Immature natural killer cell (primary cell): ENCODE results near the gene CXCR3. TPM values are rescaled to one million over a fixed set of nuclear protein-coding genes. Genes with fewer than 3 reads are reported as not detected.
A peak's percentile ranks its signal among the peaks of the same experiment; 100 is the strongest.
"Not testable (repeated sequence)": the region's sequence is repeated elsewhere in the genome, so short reads cannot be mapped to it uniquely, and the experiment has no call there.

Source experiments
- DNase-seq, 3 donors: peaks; one replicate each; pipeline ENCODE4 v3.0.0; 2022; ENCODE audit warnings: mixed read lengths in 1 of 3
- H3K27ac Mint-ChIP-seq, 6 donors: one replicate each; pipeline ENCODE4 v1.8.0; 2020; ENCODE audit warnings: mixed read lengths in 6 of 6, mild to moderate bottlenecking in 5 of 6, inconsistent platforms in 4 of 6, moderate library complexity in 3 of 6
- H3K27me3 Mint-ChIP-seq, 3 donors: one replicate each; pipeline ENCODE4 v1.8.0; 2020 to 2021; ENCODE audit warnings: low read depth in 3 of 3, mild to moderate bottlenecking in 3 of 3, mixed read lengths in 3 of 3, moderate library complexity in 3 of 3, inconsistent platforms in 1 of 3
- H3K36me3 Mint-ChIP-seq, 3 donors: one replicate each; pipeline ENCODE4 v1.8.0; 2020; ENCODE audit warnings: mixed read lengths in 3 of 3, inconsistent platforms in 2 of 3, mild to moderate bottlenecking in 2 of 3
- H3K4me1 Mint-ChIP-seq, 2 donors: one replicate each; pipeline ENCODE4 v1.8.0; 2020; ENCODE audit warnings: inconsistent platforms in 2 of 2, mild to moderate bottlenecking in 2 of 2, mixed read lengths in 2 of 2, moderate library complexity in 1 of 2
- H3K4me3 Mint-ChIP-seq, 5 donors: one replicate each; pipeline ENCODE4 v1.8.0; 2020; ENCODE audit warnings: mild to moderate bottlenecking in 5 of 5, mixed read lengths in 5 of 5, inconsistent platforms in 3 of 5, moderate library complexity in 3 of 5
- H3K9me3 Mint-ChIP-seq, 6 donors: one replicate each; pipeline ENCODE4 v1.8.0; 2020; ENCODE audit warnings: mild to moderate bottlenecking in 6 of 6, mixed read lengths in 6 of 6, inconsistent platforms in 4 of 6, moderate library complexity in 3 of 6
- polyA plus RNA-seq, 3 donors: library from polyadenylated mRNA; unstranded; fragments of 300-500 nt; fragmentation: Illumina TruSeq; gene quantifications; one replicate each; pipeline ENCODE4 v1.2.3, GENCODE V29; 2021

The CXCR3 gene
- polyA plus RNA-seq, 3 donors from 2014 or later: 31.1 to 108 (median 34.3) TPM

GRCh38 chrX:71615954-71616353, 2.4 kb downstream of the CXCR3 start:
- Mint-ChIP-seq H3K36me3 (peaks cover 5 to 31% (median 12%) of the 10 kb centered on the region in 3 donors), H3K4me1 (peaks cover 61 to 89% of the 10 kb centered on the region in 2 donors), H3K27ac (peak overlapping the region; percentile 66 to 93 (median 79)), H3K4me3 (peak overlapping the region; percentile 48 to 87 (median 70)), H3K27me3 (peaks cover 7 to 15% (median 12%) of the 10 kb centered on the region in 3 donors), H3K9me3 (no peaks in the 10 kb centered on the region)
- no peak for DNase-seq

DNA sequence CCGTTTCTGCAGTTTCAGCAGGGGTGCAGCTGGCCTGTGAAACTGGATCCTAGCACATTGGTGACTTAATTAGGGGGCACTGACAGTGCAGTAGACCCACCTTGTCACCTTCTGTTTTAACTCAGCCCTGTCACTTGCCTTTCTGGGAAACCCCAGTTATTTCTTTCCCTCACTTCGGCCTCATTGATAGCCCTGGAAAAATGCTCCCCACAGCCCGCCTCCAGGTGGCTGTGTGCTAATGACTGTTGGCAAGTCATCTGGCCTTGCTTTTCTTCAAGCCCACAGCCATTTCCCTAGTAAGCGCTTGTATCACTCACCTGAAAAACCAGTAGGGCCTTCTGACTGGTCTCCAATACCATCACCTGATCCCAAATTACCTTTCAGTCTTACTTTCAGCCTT, 3.3 kb downstream of the CXCR3 start:
- Mint-ChIP-seq H3K36me3 (peaks cover 8 to 35% (median 15%) of the 10 kb centered on the region in 3 donors), H3K27me3 (peaks cover 7 to 17% (median 13%) of the 10 kb centered on the region in 3 donors), H3K4me1 (peaks cover 54 to 84% of the 10 kb centered on the region in 2 donors), H3K27ac (peak overlapping the region in 5 of 6 donors; percentile 66 to 93 (median 83)), H3K4me3 (peak overlapping the region in 2 of 5 donors; percentile 13 to 86), H3K9me3 (no peaks in the 10 kb centered on the region)
- DNase-seq: no peak

DNA sequence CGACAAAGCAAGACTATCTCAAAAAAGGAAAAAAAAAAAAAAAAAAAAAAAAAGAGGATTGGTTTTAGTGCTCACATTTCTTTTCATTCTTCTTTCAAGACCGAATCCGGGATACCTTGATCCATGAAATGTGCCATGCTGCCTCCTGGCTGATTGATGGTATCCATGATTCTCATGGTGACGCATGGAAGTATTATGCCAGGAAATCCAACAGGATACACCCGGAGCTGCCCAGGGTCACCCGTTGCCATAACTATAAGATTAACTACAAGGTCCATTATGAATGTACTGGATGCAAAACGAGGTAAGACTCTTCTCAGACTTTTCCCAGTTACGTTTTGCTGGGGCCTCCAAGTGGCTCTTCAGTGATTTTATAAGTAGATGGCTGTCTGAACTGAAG, 6.1 kb downstream of the CXCR3 start:
- DNase-seq: no peak
- H3K36me3 Mint-ChIP-seq: peaks cover 8 to 57% (median 33%) of the 10 kb centered on the region in 3 donors
- H3K9me3 Mint-ChIP-seq: no peaks in the 10 kb centered on the region
- no peak overlapping the region for H3K4me3 Mint-ChIP-seq
- H3K27ac Mint-ChIP-seq: peak overlapping the region in 1 of 6 donors; percentile 5
- H3K27me3 Mint-ChIP-seq: peaks cover 5 to 9% (median 7%) of the 10 kb centered on the region in 3 donors
- peaks cover 51 to 82% of the 10 kb centered on the region in 2 donors for H3K4me1 Mint-ChIP-seq

GRCh38 chrX:71611736-71612135, 6.6 kb downstream of the CXCR3 start:
- Mint-ChIP-seq H3K4me1 (peaks cover 51 to 82% of the 10 kb centered on the region in 2 donors), H3K27me3 (peaks cover 4 to 11% (median 5%) of the 10 kb centered on the region in 3 donors), H3K27ac (peak overlapping the region in 2 of 6 donors; percentile 30 to 55), H3K36me3 (peaks cover 8 to 57% (median 33%) of the 10 kb centered on the region in 3 donors)
- not testable (repeated sequence) for DNase-seq, H3K4me3 Mint-ChIP-seq, H3K9me3 Mint-ChIP-seq

DNA sequence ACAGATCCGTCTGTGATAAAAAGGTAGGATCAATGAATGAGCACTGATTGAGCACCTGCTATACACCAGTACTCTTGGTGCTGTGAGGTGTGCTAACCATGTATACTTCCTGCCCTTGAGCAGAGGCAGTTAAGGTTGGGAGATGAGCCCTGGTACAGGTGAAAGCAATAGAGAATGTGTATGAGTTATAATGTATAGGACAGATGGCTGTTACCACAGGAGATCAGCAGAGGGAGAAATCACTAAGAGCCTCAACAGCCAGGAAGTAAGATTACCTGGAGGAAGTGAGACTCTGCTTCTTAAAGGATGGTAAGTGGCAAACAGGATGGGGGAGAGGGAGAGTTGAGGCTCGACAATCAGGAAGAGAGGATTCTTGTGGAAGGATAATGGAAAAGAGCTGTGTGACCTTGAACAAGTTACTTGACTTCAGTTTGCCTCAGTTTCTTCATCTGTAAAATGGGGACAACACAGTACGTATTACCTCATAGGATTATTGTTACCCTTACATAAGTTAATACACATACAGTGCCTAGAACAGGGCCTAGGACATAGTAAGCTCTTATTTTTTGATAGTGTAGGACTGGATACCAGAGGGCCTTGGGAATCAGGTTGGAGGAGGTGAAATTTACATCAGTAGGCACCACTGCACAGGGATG, 9.1 kb downstream of the CXCR3 start:
- Mint-ChIP-seq H3K9me3 (no peaks in the 10 kb centered on the region), H3K27me3 (peaks cover 0 to 5% (median 3%) of the 10 kb centered on the region in 3 donors), H3K4me1 (peaks cover 51 to 77% of the 10 kb centered on the region in 2 donors), H3K36me3 (peaks cover 17 to 62% (median 38%) of the 10 kb centered on the region in 3 donors), H3K4me3 (peak overlapping the region in 1 of 5 donors; percentile 0), H3K27ac (peak overlapping the region in 2 of 6 donors; percentile 5 to 71)
- no peak for DNase-seq

DNA sequence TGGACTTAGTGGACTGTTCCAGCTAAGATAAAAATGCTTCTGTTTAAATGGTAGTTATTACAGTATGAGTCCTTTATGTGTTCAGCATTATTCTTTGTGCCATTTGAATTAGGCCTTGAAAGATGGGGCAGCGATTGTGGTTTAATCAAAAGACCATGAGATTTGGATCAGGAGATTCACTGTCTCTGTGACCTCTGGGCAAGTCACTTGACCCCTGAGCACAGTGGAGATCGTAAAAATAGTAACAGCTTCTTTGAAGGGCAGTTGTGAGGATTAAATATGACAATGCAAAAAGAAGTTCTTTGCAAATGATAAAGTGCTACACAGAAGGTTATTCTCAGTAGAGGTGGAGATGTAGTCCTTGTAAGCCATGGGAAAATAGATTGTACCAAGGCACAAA, 10.8 kb downstream of the CXCR3 start:
- H3K4me3 Mint-ChIP-seq: peak overlapping the region; percentile 10 to 75 (median 67)
- no peaks in the 10 kb centered on the region for H3K9me3 Mint-ChIP-seq
- H3K27ac Mint-ChIP-seq: peak overlapping the region; percentile 89 to 98 (median 93)
- H3K4me1 Mint-ChIP-seq: peaks cover 51 to 76% of the 10 kb centered on the region in 2 donors
- H3K27me3 Mint-ChIP-seq: peaks cover 0 to 5% (median 5%) of the 10 kb centered on the region in 3 donors
- H3K36me3 Mint-ChIP-seq: peaks cover 29 to 67% (median 48%) of the 10 kb centered on the region in 3 donors
- no peak for DNase-seq

GRCh38 chrX:71606536-71607216, 11.6 kb downstream of the CXCR3 start:
- Mint-ChIP-seq H3K27me3 (peaks cover 0 to 5% (median 5%) of the 10 kb centered on the region in 3 donors), H3K27ac (peak overlapping the region; percentile 89 to 98 (median 93)), H3K36me3 (peaks cover 29 to 68% (median 47%) of the 10 kb centered on the region in 3 donors)

GRCh38 chrX:71604796-71605568, 13.3 kb downstream of the CXCR3 start:
- DNase-seq: no peak
- Mint-ChIP-seq H3K27me3 (peaks cover 0 to 2% (median 2%) of the 10 kb centered on the region in 3 donors), H3K4me1 (peaks cover 45 to 64% of the 10 kb centered on the region in 2 donors), H3K9me3 (no peaks in the 10 kb centered on the region), H3K4me3 (no peak overlapping the region), H3K27ac (peak overlapping the region; percentile 12 to 98 (median 78)), H3K36me3 (peaks cover 22 to 60% (median 38%) of the 10 kb centered on the region in 3 donors)

More at GRCh38 chrX:71606536-71607216, 11.6 kb downstream of the CXCR3 start:
- H3K4me1 Mint-ChIP-seq: peaks cover 51 to 76% of the 10 kb centered on the region in 2 donors
- peak overlapping the region; percentile 53 to 75 (median 67) for H3K4me3 Mint-ChIP-seq
- peak; percentile 76 to 80 (median 80) for DNase-seq
- H3K9me3 Mint-ChIP-seq: no peaks in the 10 kb centered on the region

DNA sequence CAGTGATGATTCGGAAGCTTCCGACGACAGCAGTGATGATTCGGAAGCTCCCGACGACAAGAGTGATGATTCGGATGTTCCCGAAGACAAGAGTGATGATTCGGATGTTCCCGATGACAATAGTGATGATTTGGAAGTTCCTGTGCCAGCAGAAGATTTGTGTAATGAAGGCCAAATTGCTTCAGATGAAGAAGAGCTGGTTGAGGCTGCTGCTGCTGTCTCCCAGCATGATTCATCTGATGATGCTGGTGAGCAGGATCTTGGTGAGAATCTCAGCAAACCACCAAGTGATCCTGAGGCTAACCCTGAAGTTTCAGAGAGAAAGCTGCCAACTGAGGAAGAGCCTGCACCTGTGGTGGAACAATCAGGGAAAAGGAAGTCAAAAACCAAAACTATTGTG, 14.2 kb downstream of the CXCR3 start:
- peak overlapping the region; percentile 17 to 77 (median 56) for H3K27ac Mint-ChIP-seq
- H3K36me3 Mint-ChIP-seq: peaks cover 24 to 56% (median 36%) of the 10 kb centered on the region in 3 donors

DNA sequence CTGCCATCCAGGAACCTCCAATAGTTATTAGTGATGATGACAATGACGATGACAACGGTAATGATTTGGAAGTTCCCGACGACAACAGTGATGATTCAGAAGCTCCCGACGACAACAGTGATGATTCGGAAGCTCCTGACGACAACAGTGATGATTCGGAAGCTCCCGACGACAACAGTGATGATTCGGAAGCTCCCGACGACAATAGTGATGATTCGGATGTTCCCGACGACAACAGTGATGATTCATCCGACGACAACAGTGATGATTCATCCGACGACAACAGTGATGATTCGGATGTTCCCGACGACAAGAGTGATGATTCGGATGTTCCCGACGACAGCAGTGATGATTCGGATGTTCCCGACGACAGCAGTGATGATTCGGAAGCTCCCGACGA, 14.7 kb downstream of the CXCR3 start:
- H3K36me3 Mint-ChIP-seq: peaks cover 24 to 52% (median 31%) of the 10 kb centered on the region in 3 donors
- H3K9me3 Mint-ChIP-seq: no peaks in the 10 kb centered on the region
- H3K27me3 Mint-ChIP-seq: peaks cover 0 to 2% (median 2%) of the 10 kb centered on the region in 3 donors
- no peak for DNase-seq
- no peak overlapping the region for H3K4me3 Mint-ChIP-seq
- peak overlapping the region in 4 of 6 donors; percentile 49 to 81 (median 62) for H3K27ac Mint-ChIP-seq
- peaks cover 34 to 53% of the 10 kb centered on the region in 2 donors for H3K4me1 Mint-ChIP-seq

More for the DNA sequence above, 14.2 kb downstream of the CXCR3 start:
- H3K4me1 Mint-ChIP-seq: peaks cover 39 to 58% of the 10 kb centered on the region in 2 donors
- no peak for DNase-seq
- H3K4me3 Mint-ChIP-seq: no peak overlapping the region
- H3K27me3 Mint-ChIP-seq: peaks cover 0 to 2% (median 2%) of the 10 kb centered on the region in 3 donors
- H3K9me3 Mint-ChIP-seq: no peaks in the 10 kb centered on the region

GRCh38 chrX:71599965-71600364, 18.3 kb downstream of the CXCR3 start:
- Mint-ChIP-seq H3K36me3 (peaks cover 19 to 32% (median 23%) of the 10 kb centered on the region in 3 donors), H3K27me3 (peaks cover 0 to 6% (median 6%) of the 10 kb centered on the region in 3 donors), H3K27ac (peak overlapping the region in 3 of 6 donors; percentile 60 to 78 (median 63)), H3K4me3 (no peak overlapping the region), H3K4me1 (peaks cover 8 to 29% of the 10 kb centered on the region in 2 donors), H3K9me3 (no peaks in the 10 kb centered on the region)
- DNase-seq: no peak

DNA sequence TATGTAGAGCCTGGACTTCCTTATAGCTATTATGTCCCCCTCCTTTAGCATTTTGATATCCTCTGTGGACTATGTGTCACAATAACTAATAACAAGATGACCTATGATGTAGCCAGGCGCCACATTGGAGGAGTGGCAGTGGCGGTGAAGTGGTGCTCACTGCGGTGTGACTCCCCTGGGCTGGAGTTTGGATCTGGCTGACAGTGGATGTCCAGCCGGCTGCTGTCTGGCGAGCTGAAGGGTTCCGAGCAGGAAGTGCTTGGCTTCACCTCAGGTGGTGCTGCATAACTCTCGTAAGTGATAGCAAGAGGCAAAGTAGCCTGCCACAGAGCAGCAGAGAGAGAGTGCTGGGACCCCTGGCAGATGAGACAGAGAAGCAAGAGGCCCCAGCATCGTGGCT, 25.1 kb downstream of the CXCR3 start:
- H3K27me3 Mint-ChIP-seq, H3K4me3 Mint-ChIP-seq, DNase-seq, H3K36me3 Mint-ChIP-seq, H3K27ac Mint-ChIP-seq, H3K9me3 Mint-ChIP-seq: not testable (repeated sequence)
- H3K4me1 Mint-ChIP-seq: peaks cover 8 to 13% of the 10 kb centered on the region in 2 donors

GRCh38 chrX:71586929-71587328, 31.4 kb downstream of the CXCR3 start:
- Mint-ChIP-seq H3K27me3 (peaks cover 0 to 2% (median 0%) of the 10 kb centered on the region in 3 donors), H3K27ac (peak overlapping the region in 4 of 6 donors; percentile 14 to 76 (median 21)), H3K36me3 (peaks cover 0 to 3% (median 0%) of the 10 kb centered on the region in 3 donors), H3K9me3 (no peaks in the 10 kb centered on the region), H3K4me3 (no peak overlapping the region), H3K4me1 (peaks cover 0 to 4% of the 10 kb centered on the region in 2 donors)
- DNase-seq: no peak
